K562 (cell line): ENCODE results near the gene DYRK1B. TPM values are rescaled to one million over a fixed set of nuclear protein-coding genes. Genes with fewer than 3 reads are reported as not detected.
A peak's percentile ranks its signal among the peaks of the same experiment; 100 is the strongest.

Experiments
- ARID1B ChIP-seq: fragments of 450-650 bp; IDR thresholded peaks from 2 replicates; pipeline ENCODE4 v1.6.1; 2016; ENCODE audit warnings: antibody characterized with exemption, mild to moderate bottlenecking, inconsistent platforms
- ARNT ChIP-seq, 2 experiments: fragments of 450-650 bp; IDR thresholded peaks; 2 replicates each; pipeline ENCODE4 v1.6.1; 2016; ENCODE audit warnings: mild to moderate bottlenecking in 1 of 2
- CBFA2T2 ChIP-seq: fragments of 450-650 bp; conservative IDR thresholded peaks from 2 replicates; pipeline ENCODE4 v1.6.1; 2017; ENCODE audit warnings: mild to moderate bottlenecking
- EHMT2 ChIP-seq: fragments of 450-650 bp; IDR thresholded peaks from 2 replicates; pipeline ENCODE4 v1.6.1; 2018; ENCODE audit warnings: antibody characterized with exemption
- ELF4 ChIP-seq: fragments of 450-650 bp; formaldehyde crosslinking; IDR thresholded peaks from 2 replicates; pipeline ENCODE4 v1.4.0; 2022; ENCODE audit warnings: missing genetic modification characterization
- ETV5 ChIP-seq: sonication (generic); formaldehyde crosslinking; IDR thresholded peaks from 2 replicates; pipeline ENCODE4 v1.4.0; 2020; ENCODE audit warnings: low read depth, mild to moderate bottlenecking, missing genetic modification reagents
- IFI16 ChIP-seq: fragments of 250-450 bp; sonication (Bioruptor Pico); IDR thresholded peaks from 2 replicates; pipeline ENCODE4 v2.1.2; 2022; ENCODE audit warnings: mild to moderate bottlenecking, inconsistent platforms
- KDM1A ChIP-seq, 2 experiments: fragments of 450-650 bp; IDR thresholded peaks; 2 replicates each; pipeline ENCODE4 v1.6.1; 2016; ENCODE audit warnings: mild to moderate bottlenecking in 2 of 2
- KLF10 ChIP-seq: fragments of 250-450 bp; sonication (Bioruptor Pico); IDR thresholded peaks from 2 replicates; pipeline ENCODE4 v1.6.1; 2021; ENCODE audit warnings: matching md5 sums
- KLF16 ChIP-seq: IDR thresholded peaks from 2 replicates; pipeline ENCODE4 v1.6.1; 2016; ENCODE audit warnings: antibody characterized with exemption
- MTA1 ChIP-seq: fragments of 450-650 bp; IDR thresholded peaks from 2 replicates; pipeline ENCODE4 v1.6.1; 2017; ENCODE audit warnings: borderline replicate concordance
- MYBL2 ChIP-seq, 2 experiments: fragments of 450-650 bp in 1 of 2; sonication (generic) in 1 of 2; formaldehyde crosslinking in 1 of 2; IDR thresholded peaks; 2 replicates each; pipeline versions ENCODE4 v1.6.1 to v1.8.1; 2017 to 2022; ENCODE audit warnings: borderline replicate concordance in 1 of 2, inconsistent platforms in 1 of 2, low read depth in 1 of 2, mild to moderate bottlenecking in 1 of 2, missing genetic modification reagents in 1 of 2, moderate library complexity in 1 of 2
- RCOR1 ChIP-seq, 2 experiments: IDR thresholded peaks; 2 replicates each; pipeline ENCODE4 v1.6.1; 2012; ENCODE audit warnings: low read depth in 2 of 2, low read length in 2 of 2, borderline replicate concordance in 1 of 2, improper control_type of control experiment in 1 of 2
- SIN3A ChIP-seq, 2 experiments: fragments of 150-350 bp in 1 of 2; IDR thresholded peaks; 2 replicates each; pipeline ENCODE4 v1.6.1; 2011 to 2016; ENCODE audit warnings: borderline replicate concordance in 2 of 2, low read depth in 2 of 2, low read length in 2 of 2, mild to moderate bottlenecking in 2 of 2, moderate library complexity in 2 of 2; ENCODE audit not compliant: control insufficient read depth in 1 of 2
- SPI1 ChIP-seq: IDR thresholded peaks from 2 replicates; pipeline ENCODE4 v1.6.1; 2011; ENCODE audit warnings: low read depth, low read length, control low read depth, borderline replicate concordance
- STAT5A ChIP-seq: IDR thresholded peaks from 2 replicates; pipeline ENCODE4 v1.6.1; 2012; ENCODE audit warnings: low read length, inconsistent platforms, borderline replicate concordance
- TAL1 ChIP-seq: fragments of 450-650 bp; IDR thresholded peaks from 2 replicates; pipeline ENCODE4 v1.6.1; 2016; ENCODE audit warnings: mild to moderate bottlenecking
- ZNF140 ChIP-seq: fragments of 250-450 bp; sonication (Bioruptor Pico); IDR thresholded peaks from 2 replicates; pipeline ENCODE4 v1.8.0; 2021; ENCODE audit warnings: moderate library complexity, mild to moderate bottlenecking, inconsistent platforms
- ZNF778 ChIP-seq: fragments of 450-650 bp; formaldehyde crosslinking; IDR thresholded peaks from 2 replicates; pipeline ENCODE4 v1.4.0; 2020; ENCODE audit warnings: mild to moderate bottlenecking, moderate library complexity
- polyA plus RNA-seq, 8 experiments: library from polyadenylated mRNA; depleted of rRNA in 4 of 8; stranded (reverse) in 5 of 8; unstranded in 3 of 8; fragments of >200 nt; fragmentation: Nextera tagmentation in 2 of 8; fragmentation: Illumina TruSeq in 1 of 8; extraction: Ambion mirVana in 2 of 8; extraction: Trizol in 1 of 8; gene quantifications; 2 replicates each; pipeline versions ENCODE4 v1.2.1 to v1.2.3, GENCODE V29; 2011 to 2014; ENCODE audit warnings: inconsistent platforms in 1 of 8, missing spikeins in 1 of 8
- total RNA-seq, 7 experiments: library from RNA; depleted of rRNA in 6 of 7; stranded (reverse); fragments of >200 nt in 6 of 7; fragmentation: Illumina TruSeq in 2 of 7; extraction: Trizol in 2 of 7; gene quantifications; 2 replicates each; pipeline versions ENCODE4 v1.2.1 to v1.2.3, GENCODE V29; 2011 to 2021; ENCODE audit warnings: low replicate concordance in 1 of 7
- TF ChIP-seq, protein P1 (sequence below), 2 experiments: fragments of 450-650 bp; IDR thresholded peaks; 2 replicates each; pipeline ENCODE4 v1.6.1; 2016
- TF ChIP-seq, protein P2 (sequence below): fragments of 450-650 bp; IDR thresholded peaks from 2 replicates; pipeline ENCODE4 v1.6.1; 2016; ENCODE audit warnings: mild to moderate bottlenecking
- TF ChIP-seq, protein P3 (sequence below), 3 experiments: fragments of 200-800 bp in 1 of 3; sonication (Bioruptor generic) in 1 of 3; sonication (generic) in 1 of 3; formaldehyde crosslinking in 1 of 3; IDR thresholded peaks; 2 replicates each; pipeline versions ENCODE4 v1.6.1 to v1.8.0; 2016 to 2022; ENCODE audit warnings: mild to moderate bottlenecking in 2 of 3, missing compliant biosample characterization in 2 of 3, missing genetic modification characterization in 2 of 3, missing genetic modification reagents in 1 of 3

The DYRK1B gene
- total and polyA plus RNA-seq, 9 of the 15 experiments (the other 6 are each of a cell fraction or from before 2014, with no cell fraction given), result 0.91 to 5.2 (median 1.5) TPM; not detected in 2

DNA sequence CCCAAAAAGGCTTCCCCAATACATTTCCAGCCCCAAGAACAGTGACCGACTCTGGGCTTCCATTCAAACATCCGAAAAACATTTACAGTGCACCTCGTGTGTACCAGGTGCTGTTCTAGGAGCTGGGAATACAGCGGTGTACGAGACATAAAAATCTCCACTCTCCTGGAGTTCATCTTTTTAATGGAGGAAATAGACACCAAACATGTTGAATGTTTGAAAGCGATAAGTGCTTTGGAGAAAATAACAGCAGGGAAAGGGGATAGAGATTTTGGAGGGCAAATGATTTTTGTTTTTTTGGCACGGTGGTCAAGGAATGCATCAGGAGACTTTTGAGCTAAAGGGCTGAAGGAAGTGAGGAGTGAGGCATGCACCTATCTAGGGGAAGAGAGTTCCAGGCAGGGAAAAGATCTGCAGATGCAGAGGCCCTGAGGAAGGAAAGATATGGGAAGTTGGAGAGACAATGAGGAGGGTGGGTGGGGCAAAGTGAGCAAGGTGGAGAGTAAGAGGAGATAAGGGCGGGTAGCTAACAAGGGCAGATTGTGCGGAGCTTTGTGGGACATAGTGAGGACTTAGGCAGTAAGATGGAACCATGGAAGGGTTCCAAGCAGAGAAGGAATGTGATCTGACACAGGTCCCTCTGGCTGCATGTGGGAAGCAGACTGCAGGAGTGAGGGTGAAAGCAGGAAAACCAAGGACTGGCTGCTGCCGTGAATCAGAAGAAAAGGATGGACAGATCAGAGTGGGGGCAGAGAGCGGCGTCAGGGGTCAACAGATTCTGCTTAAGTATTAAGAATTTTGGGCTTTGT, 12.9 kb upstream of the DYRK1B start (continued):
- 0 out of 4 replicates have a peak, but pooled peaks of 1 of the 2 experiments have one; percentile 4 for TF ChIP-seq SIN3A (IDR thresholded peaks at IDR 0.05; ENCODE audit: borderline replicate concordance in 2 of 2, control insufficient read depth in 1 of 2, low read depth in 2 of 2, low read length in 2 of 2)
- TF ChIP-seq ETV5 (CRISPR knock-in tag), result no peak
- TF ChIP-seq, protein P1, sequence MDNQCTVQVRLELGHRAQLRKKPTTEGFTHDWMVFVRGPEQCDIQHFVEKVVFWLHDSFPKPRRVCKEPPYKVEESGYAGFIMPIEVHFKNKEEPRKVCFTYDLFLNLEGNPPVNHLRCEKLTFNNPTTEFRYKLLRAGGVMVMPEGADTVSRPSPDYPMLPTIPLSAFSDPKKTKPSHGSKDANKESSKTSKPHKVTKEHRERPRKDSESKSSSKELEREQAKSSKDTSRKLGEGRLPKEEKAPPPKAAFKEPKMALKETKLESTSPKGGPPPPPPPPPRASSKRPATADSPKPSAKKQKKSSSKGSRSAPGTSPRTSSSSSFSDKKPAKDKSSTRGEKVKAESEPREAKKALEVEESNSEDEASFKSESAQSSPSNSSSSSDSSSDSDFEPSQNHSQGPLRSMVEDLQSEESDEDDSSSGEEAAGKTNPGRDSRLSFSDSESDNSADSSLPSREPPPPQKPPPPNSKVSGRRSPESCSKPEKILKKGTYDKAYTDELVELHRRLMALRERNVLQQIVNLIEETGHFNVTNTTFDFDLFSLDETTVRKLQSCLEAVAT (IDR thresholded peaks at IDR 0.05), result peak in 1 of 2 experiments; percentile 34; a peak in 1 of 4 replicates
- TF ChIP-seq ZNF140 (CRISPR knock-in tag), result no peak
- TF ChIP-seq KLF16, result peak; percentile 57; the same call in 1 of the 2 replicates
- 0 out of 4 replicates have a peak, but pooled peaks of 1 of the 2 experiments have one; percentile 24 for TF ChIP-seq RCOR1 (IDR thresholded peaks at IDR 0.05; ENCODE audit: borderline replicate concordance in 1 of 2, low read depth in 2 of 2, low read length in 2 of 2)
- peak; percentile 85 for TF ChIP-seq EHMT2
- TF ChIP-seq KLF10 (CRISPR knock-in tag), result no peak
- TF ChIP-seq STAT5A, result peak; percentile 48; the same call in 1 of the 2 replicates
- peak; percentile 92 for TF ChIP-seq ARID1B
- no peak for TF ChIP-seq MYBL2 (IDR thresholded peaks at IDR 0.05; ENCODE audit: low read depth)
- TF ChIP-seq MYBL2 (CRISPR knock-in tag; IDR thresholded peaks at IDR 0.05; ENCODE audit: borderline replicate concordance), result no peak
- TF ChIP-seq ZNF778 (CRISPR knock-in tag), result no peak
- peak; percentile 53 to 70; a peak in 2 of 4 replicates for TF ChIP-seq KDM1A (IDR thresholded peaks at IDR 0.05)
- TF ChIP-seq, protein P2, sequence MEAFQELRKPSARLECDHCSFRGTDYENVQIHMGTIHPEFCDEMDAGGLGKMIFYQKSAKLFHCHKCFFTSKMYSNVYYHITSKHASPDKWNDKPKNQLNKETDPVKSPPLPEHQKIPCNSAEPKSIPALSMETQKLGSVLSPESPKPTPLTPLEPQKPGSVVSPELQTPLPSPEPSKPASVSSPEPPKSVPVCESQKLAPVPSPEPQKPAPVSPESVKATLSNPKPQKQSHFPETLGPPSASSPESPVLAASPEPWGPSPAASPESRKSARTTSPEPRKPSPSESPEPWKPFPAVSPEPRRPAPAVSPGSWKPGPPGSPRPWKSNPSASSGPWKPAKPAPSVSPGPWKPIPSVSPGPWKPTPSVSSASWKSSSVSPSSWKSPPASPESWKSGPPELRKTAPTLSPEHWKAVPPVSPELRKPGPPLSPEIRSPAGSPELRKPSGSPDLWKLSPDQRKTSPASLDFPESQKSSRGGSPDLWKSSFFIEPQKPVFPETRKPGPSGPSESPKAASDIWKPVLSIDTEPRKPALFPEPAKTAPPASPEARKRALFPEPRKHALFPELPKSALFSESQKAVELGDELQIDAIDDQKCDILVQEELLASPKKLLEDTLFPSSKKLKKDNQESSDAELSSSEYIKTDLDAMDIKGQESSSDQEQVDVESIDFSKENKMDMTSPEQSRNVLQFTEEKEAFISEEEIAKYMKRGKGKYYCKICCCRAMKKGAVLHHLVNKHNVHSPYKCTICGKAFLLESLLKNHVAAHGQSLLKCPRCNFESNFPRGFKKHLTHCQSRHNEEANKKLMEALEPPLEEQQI, result no peak
- TF ChIP-seq ARNT (IDR thresholded peaks at IDR 0.05), result peak; percentile 25 to 69; a peak in 1 of 4 replicates
- peak; percentile 89 for TF ChIP-seq ELF4 (CRISPR knock-in tag)
- peak; percentile 82 for TF ChIP-seq TAL1
- TF ChIP-seq, protein P3, sequence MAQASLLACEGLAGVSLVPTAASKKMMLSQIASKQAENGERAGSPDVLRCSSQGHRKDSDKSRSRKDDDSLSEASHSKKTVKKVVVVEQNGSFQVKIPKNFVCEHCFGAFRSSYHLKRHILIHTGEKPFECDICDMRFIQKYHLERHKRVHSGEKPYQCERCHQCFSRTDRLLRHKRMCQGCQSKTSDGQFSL (CRISPR knock-in tag; IDR thresholded peaks at IDR 0.05), result no peak
- TF ChIP-seq, protein P3 (tag; IDR thresholded peaks at IDR 0.05), result no peak
- peak; percentile 79 for TF ChIP-seq MTA1
- 0 out of 2 replicates have a peak, but pooled peaks have one; percentile 5 for TF ChIP-seq SPI1
- peak; percentile 91 for TF ChIP-seq CBFA2T2
- TF ChIP-seq IFI16, result no peak
